Measurements from ENCODE around the gene C9orf78.

Gene C9orf78

GRCh38 chr9:129867136-129868022 lies 32.3 kb upstream of the C9orf78 start:
- peak; percentile 54 for DNase-seq (ENCODE audit: low spot score)

- no peak for DNase-seq (ENCODE audit: low spot score)
These were observed 31.5 kb upstream of the C9orf78 start for GRCh38 chr9:129866394-129867135.

DNA sequence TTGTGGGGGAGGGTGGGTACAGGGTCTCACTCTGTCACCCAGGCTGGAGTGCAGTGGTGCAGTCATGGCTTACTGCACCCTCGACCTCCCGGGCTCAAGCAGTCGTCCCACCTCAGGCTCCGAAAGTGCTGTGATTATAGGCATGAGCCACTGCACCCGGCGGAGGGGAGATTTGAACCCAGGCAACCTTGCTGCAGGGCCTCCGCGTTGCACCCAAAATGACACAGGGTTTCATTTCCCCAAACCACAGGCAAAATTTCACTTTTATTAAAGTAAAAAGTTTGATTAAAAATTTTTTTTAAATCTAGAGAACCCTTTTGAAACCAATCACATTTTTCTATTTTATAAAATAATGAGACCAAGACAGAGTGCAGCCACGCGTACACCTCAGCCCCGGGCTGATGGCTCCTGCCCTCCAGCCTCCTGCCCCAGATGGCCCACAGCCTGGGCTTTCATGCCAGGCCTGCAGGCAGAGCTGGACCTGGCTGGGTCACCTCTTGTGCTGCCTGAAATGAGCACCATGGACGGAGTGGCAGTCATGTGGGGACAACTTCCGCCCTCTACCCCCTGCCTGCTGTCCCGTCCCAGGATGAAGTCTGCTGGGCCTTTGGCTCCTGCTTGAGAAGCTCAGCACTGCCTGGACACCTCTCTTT lies 30.7 kb upstream of the C9orf78 start:
- DNase-seq (ENCODE audit: low spot score), result no peak

- no peak for DNase-seq (ENCODE audit: low spot score)
These were observed 30.0 kb upstream of the C9orf78 start for GRCh38 chr9:129864991-129865647.

- DNase-seq (ENCODE audit: low spot score), result no peak
These were observed 28.1 kb upstream of the C9orf78 start for GRCh38 chr9:129863059-129863690.

- DNase-seq (ENCODE audit: low spot score), result no peak
These were observed 26.4 kb upstream of the C9orf78 start for GRCh38 chr9:129861447-129861827.

GRCh38 chr9:129860653-129861446 lies 25.8 kb upstream of the C9orf78 start:
- DNase-seq (ENCODE audit: low spot score), result no peak

DNA sequence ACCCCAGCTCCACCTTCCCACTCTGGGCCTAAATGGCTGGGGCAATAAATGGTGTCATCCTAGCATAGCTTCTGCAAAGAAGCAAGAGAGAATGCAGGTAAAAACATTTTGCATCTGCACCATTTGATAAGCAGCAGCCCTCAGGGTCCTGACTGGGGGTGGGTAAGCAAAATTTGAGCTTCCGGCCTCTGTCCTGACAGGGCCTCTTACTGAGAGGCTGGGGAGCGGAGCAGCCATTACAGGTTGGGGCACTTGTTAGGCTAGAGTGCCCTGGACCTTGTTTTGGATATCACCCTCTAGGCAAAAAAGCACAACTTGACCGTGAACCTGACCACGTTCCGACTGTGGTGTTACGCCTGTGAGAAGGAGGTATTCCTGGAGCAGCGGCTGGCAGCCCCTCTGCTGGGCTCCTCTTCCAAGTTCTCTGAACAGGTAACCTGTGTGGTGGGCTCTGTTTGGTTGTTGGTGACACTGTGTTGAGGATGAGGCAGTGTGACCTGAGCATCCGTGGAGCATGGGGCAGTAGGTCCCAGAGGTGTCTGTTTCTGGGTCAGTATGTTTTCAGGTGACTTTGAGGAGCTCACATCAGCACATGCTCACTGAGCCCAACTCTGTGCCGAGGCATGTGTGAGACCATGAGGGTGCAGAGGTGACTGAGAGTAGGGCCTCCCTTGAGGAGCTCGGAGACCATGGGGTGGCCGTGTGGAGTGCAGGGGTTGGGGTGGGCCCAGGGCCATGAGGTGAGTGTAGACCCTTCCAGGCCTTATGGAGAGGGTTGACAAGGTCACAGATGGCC lies 23.3 kb upstream of the C9orf78 start:
- no peak for DNase-seq (ENCODE audit: low spot score)

GRCh38 chr9:129857207-129857606 lies 22.1 kb upstream of the C9orf78 start:
- DNase-seq (ENCODE audit: low spot score), result no peak

GRCh38 chr9:129854588-129855110 lies 19.6 kb upstream of the C9orf78 start:
- DNase-seq (ENCODE audit: low spot score), result no peak

DNA sequence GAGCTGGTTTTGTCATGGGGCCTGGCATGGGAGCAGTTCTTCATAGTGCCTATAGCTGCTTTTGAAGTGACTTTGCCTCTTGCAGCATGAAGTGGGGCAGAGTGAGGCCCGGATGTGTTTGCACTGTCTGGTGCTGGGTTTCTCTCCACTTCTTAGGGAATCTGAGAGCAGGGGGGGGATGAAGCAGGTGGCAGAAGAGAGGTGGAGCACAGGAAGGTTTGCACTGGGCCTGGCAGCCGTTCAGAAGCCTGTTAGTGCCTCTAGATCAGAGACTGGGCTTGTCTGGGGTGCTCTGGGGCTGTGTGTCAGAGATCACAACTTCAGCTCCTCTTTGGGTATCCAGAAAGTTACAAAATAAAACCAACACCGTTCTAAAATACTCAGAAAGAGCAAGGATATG lies 18.5 kb upstream of the C9orf78 start:
- no peak for DNase-seq (ENCODE audit: low spot score)

DNA sequence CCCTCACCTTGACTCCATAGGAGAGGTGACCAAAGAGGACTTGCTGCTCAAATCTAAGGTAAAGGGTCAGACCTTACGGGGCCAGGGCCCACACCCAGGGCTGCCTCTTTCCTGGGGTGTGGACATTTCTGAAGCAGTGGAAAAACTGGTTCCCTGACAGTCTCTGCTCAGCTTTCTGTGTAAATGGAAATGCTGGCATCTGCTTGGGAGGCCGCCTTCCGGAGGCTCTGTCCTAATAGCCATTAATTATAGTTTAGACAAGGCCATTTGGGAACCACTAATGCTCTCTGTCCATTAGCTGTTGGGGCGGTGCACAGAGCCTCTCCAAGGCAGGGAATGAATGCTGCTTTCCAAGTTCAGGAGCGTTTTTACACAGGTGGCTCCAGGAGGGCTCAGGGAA lies 17.5 kb upstream of the C9orf78 start:
- DNase-seq (ENCODE audit: low spot score), result no peak

DNA sequence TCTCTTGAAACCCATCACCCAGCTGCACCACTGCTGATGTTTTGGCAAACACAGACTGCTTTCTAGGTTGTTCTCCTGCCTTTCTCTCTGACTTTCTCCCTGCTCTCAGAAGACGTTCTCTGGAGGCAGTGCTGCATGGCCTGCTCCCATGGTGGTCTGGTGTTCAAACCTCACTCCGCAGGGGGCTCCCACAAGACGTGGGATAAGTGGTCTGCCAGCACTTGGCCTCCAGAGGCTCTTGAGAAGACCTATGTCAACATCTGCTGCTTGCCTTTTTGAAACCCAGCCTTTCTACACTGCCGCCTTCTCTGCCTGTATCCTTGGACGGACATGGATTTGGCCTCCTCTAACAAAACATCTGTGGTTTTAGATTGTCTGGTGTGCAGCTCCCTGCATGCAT lies 16.7 kb upstream of the C9orf78 start:
- no peak for DNase-seq (ENCODE audit: low spot score)

DNA sequence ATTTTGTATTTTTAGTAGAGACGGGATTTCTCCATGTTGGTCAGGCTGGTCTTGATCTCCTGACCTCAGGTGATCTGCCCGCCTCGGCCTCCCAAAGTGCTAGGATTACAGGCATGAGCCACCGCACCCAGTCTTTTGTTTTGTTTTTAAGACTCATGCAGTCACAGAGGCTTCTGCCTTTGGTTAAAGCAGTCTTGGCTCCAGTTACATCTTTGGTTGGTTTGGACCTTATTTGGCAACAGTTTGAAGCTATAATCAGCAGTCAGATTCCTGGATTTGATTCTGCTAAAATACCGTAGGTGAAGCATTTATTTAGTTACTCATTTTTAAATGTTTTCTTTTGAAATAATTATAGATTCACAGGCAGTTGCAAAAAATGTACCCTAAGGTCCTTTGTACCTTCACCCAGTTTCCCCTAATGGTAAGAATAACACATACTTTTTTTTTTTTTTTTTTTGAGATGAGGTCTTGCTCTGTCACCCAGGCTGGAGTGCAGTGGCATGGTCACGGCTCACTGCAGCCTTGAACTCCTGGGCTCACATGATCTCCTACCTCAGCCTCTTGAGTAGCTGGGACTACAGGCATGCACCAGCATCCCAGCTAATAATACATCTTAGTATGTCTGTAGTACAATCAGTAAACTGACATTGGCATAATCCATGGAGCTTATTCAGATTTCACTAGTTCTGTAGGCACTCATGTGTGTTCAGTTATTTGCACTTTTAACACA lies 15.9 kb upstream of the C9orf78 start:
- no peak for DNase-seq (ENCODE audit: low spot score)

- DNase-seq (ENCODE audit: low spot score), result no peak
These were observed 14.8 kb upstream of the C9orf78 start for GRCh38 chr9:129849901-129850300.

DNA sequence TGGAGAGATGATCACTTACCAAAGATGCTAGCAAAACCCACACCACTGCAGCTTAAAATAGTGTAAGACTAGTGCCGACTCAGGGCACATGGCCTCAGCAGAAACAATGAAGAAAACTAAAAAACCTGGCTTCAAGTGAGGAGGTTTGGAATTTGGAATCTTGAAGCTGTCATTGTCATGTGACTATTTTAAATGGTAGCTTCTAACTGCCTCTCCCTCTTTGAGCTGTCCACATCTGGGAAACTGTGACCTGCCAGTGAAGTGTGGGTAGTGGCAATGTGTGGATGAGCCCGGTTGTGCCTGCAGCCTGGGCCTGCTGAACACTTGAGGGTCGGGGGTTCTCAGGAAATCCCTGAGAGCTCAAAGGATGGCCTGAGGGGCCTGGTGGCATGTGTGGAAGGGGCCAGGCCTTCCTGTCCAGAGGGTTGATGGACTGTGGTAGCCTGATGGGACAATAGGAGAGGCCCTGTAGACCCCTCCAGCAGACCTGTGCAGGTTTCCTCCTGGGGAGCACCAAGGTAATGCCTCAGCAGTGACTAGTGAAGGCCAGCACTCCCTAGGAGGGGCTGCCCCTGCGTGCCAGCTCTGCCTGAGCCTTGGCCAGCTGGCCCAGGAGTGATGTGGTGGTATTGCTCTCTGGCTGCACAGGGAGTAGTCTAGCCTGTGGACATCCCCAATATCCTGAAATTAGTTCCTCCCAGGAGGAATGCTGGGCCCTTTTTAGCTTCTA lies 13.8 kb upstream of the C9orf78 start:
- DNase-seq (ENCODE audit: low spot score), result no peak

DNA sequence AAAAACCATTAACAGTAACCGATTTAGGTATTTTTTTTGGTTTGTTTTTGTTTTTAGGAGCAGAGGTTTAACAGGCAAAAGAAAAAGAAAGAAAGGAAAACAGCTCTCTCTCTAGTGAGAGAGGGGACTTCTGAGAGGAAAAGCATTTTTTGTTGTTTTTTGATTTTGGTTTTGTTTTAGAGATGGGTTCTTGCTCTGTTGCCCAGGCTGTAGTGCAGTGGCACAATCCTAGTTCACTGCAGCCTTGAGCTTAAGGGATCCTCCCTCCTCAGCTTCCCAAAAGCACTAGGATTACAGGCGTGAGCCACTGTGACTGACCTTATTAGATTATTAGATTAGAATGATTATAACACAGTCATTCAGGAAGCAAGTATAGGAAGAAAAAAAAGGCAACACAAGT lies 10.3 kb upstream of the C9orf78 start:
- no peak for DNase-seq (ENCODE audit: low spot score)

- DNase-seq (ENCODE audit: low spot score), result no peak
These were observed 6.0 kb upstream of the C9orf78 start for GRCh38 chr9:129841071-129841470.

- no peak for DNase-seq (ENCODE audit: low spot score)
These were observed 5.0 kb upstream of the C9orf78 start for GRCh38 chr9:129840034-129840433.

All from iPS-NIHi11 (cell line).